ENCODE measurements around the gene CASK. TPM values are rescaled to one million over a fixed set of nuclear protein-coding genes. Genes with fewer than 3 reads are reported as not detected.

Gene CASK
- total and polyA plus RNA-seq, 4 donors, result 3.6 to 14.8 (median 6.2) TPM

DNA sequence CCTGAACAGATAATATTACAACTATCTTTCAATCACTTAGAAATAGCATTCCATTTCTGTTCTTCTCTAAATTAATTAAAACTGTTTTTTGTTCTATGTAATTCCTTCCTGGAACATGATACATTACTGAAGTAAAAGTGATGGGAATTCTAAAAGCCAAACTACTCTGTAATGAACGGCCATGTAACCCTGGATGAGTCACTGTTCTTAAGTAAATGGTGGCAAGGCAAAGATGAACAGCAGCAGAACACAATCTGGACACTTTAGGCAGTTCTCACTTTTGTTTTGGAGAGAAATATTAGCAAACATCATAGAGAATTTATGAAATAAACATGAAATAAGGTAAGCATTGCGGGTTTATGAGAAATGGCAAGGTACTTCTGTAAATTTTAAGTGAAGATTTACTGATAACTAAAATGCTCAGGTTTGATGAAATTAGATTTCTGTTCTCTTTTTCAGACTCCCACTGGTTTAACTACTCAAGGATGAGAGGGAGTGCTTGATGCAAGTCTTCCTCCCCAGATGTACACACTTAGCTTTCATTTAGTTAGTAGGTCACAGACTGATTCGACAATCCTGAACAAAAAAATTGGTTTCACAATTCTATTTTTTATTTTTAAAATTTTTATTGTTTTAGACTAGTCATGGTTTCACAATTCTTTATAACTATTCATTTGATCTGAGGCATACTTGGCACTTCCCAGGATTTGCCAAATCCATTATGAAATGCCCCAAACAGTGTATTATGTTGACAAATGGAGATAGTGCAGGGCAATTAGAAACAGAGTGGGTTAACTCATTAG lies 200.3 kb downstream of the CASK start:
- H3K27me3 ChIP-seq (ENCODE audit: control insufficient read depth in 4 of 4, insufficient read depth in 4 of 4, low read length in 3 of 4), result no peaks in the 10 kb centered on the region
- no peaks in the 10 kb centered on the region for H3K36me3 ChIP-seq (ENCODE audit: control insufficient read depth in 4 of 4, insufficient read depth in 3 of 4, low read depth in 1 of 4, low read length in 3 of 4)
- no peaks in the 10 kb centered on the region for H3K4me1 ChIP-seq (ENCODE audit: control insufficient read depth in 4 of 4, insufficient read depth in 4 of 4, low read length in 3 of 4)
- no peak for DNase-seq (ENCODE audit: low spot score)
- WGBS, result 64% methylated on average over 3 of the region's 3 CpGs
- TF ChIP-seq RXRA (IDR thresholded peaks at IDR 0.05) (peak in 1 of 2 donors; percentile 17), RAD21 (IDR thresholded peaks at IDR 0.05) (no peak), FOXA2 (IDR thresholded peaks at IDR 0.05) (no peak), HNF4A (conservative IDR thresholded peaks at IDR 0.05) (peak in 1 of 2 donors; percentile 8), HNF4G (IDR thresholded peaks at IDR 0.05) (no peak), TAF1 (conservative IDR thresholded peaks at IDR 0.05) (no peak), NR2F2 (IDR thresholded peaks at IDR 0.05) (no peak)
- TF ChIP-seq, protein P1, sequence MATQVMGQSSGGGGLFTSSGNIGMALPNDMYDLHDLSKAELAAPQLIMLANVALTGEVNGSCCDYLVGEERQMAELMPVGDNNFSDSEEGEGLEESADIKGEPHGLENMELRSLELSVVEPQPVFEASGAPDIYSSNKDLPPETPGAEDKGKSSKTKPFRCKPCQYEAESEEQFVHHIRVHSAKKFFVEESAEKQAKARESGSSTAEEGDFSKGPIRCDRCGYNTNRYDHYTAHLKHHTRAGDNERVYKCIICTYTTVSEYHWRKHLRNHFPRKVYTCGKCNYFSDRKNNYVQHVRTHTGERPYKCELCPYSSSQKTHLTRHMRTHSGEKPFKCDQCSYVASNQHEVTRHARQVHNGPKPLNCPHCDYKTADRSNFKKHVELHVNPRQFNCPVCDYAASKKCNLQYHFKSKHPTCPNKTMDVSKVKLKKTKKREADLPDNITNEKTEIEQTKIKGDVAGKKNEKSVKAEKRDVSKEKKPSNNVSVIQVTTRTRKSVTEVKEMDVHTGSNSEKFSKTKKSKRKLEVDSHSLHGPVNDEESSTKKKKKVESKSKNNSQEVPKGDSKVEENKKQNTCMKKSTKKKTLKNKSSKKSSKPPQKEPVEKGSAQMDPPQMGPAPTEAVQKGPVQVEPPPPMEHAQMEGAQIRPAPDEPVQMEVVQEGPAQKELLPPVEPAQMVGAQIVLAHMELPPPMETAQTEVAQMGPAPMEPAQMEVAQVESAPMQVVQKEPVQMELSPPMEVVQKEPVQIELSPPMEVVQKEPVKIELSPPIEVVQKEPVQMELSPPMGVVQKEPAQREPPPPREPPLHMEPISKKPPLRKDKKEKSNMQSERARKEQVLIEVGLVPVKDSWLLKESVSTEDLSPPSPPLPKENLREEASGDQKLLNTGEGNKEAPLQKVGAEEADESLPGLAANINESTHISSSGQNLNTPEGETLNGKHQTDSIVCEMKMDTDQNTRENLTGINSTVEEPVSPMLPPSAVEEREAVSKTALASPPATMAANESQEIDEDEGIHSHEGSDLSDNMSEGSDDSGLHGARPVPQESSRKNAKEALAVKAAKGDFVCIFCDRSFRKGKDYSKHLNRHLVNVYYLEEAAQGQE (IDR thresholded peaks at IDR 0.05), result no peak
- H3K4me3 ChIP-seq (ENCODE audit: low read depth in 1 of 3, low read length in 3 of 3), result no peak overlapping the region
- peaks cover 0 to 5% (median under 1%) of the 10 kb centered on the region in 4 donors for H3K9me3 ChIP-seq (ENCODE audit: control insufficient read depth in 4 of 4, low read length in 3 of 4)
- no peak overlapping the region for H3K27ac ChIP-seq (ENCODE audit: low read depth in 1 of 2, low read length in 2 of 2)
- no peak overlapping the region for H3K9ac ChIP-seq (ENCODE audit: low read depth in 1 of 2, low read length in 2 of 2)

GRCh38 chrX:41722214-41722613 lies 201.1 kb downstream of the CASK start:
- Histone ChIP-seq H3K4me1 (ENCODE audit: control insufficient read depth in 4 of 4, insufficient read depth in 4 of 4, low read length in 3 of 4) (no peaks in the 10 kb centered on the region), H3K9ac (ENCODE audit: low read depth in 1 of 2, low read length in 2 of 2) (no peak overlapping the region), H3K9me3 (ENCODE audit: control insufficient read depth in 4 of 4, low read length in 3 of 4) (peaks cover 0 to 5% (median 1%) of the 10 kb centered on the region in 4 donors), H3K36me3 (ENCODE audit: control insufficient read depth in 4 of 4, insufficient read depth in 3 of 4, low read depth in 1 of 4, low read length in 3 of 4) (no peaks in the 10 kb centered on the region), H3K27me3 (ENCODE audit: control insufficient read depth in 4 of 4, insufficient read depth in 4 of 4, low read length in 3 of 4) (no peaks in the 10 kb centered on the region), H3K27ac (ENCODE audit: low read depth in 1 of 2, low read length in 2 of 2) (no peak overlapping the region), H3K4me3 (ENCODE audit: low read depth in 1 of 3, low read length in 3 of 3) (no peak overlapping the region)
- TF ChIP-seq RXRA (IDR thresholded peaks at IDR 0.05) (no peak), NR2F2 (IDR thresholded peaks at IDR 0.05) (no peak), TAF1 (conservative IDR thresholded peaks at IDR 0.05) (no peak), SP1 (IDR thresholded peaks at IDR 0.05) (no peak), YY1 (IDR thresholded peaks at IDR 0.05) (no peak), EGR1 (IDR thresholded peaks at IDR 0.05; ENCODE audit: low read depth in 2 of 2) (no peak)
- TF ChIP-seq, protein P2, sequence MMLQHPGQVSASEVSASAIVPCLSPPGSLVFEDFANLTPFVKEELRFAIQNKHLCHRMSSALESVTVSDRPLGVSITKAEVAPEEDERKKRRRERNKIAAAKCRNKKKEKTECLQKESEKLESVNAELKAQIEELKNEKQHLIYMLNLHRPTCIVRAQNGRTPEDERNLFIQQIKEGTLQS (IDR thresholded peaks at IDR 0.05), result no peak
- TF ChIP-seq, protein P3, sequence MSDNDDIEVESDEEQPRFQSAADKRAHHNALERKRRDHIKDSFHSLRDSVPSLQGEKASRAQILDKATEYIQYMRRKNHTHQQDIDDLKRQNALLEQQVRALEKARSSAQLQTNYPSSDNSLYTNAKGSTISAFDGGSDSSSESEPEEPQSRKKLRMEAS (IDR thresholded peaks at IDR 0.05), result no peak
- DNase-seq (ENCODE audit: low spot score), result no peak
- WGBS, result 98% methylated on average over 3 of the region's 3 CpGs

- Histone ChIP-seq H3K9me3 (ENCODE audit: control insufficient read depth in 4 of 4, low read length in 3 of 4) (peaks cover 0 to 5% (median 2%) of the 10 kb centered on the region in 4 donors), H3K27me3 (ENCODE audit: control insufficient read depth in 4 of 4, insufficient read depth in 4 of 4, low read length in 3 of 4) (no peaks in the 10 kb centered on the region), H3K4me1 (ENCODE audit: control insufficient read depth in 4 of 4, insufficient read depth in 4 of 4, low read length in 3 of 4) (no peaks in the 10 kb centered on the region), H3K27ac (ENCODE audit: low read depth in 1 of 2, low read length in 2 of 2) (no peak overlapping the region), H3K9ac (ENCODE audit: low read depth in 1 of 2, low read length in 2 of 2) (no peak overlapping the region), H3K36me3 (ENCODE audit: control insufficient read depth in 4 of 4, insufficient read depth in 3 of 4, low read depth in 1 of 4, low read length in 3 of 4) (no peaks in the 10 kb centered on the region), H3K4me3 (ENCODE audit: low read depth in 1 of 3, low read length in 3 of 3) (no peak overlapping the region)
- no peak for DNase-seq (ENCODE audit: low spot score)
- WGBS, result 89% methylated on average over 1 of the region's 1 CpG
- TF ChIP-seq YY1 (IDR thresholded peaks at IDR 0.05) (no peak), GABPA (IDR thresholded peaks at IDR 0.05 in 1 of 2, conservative IDR thresholded peaks at IDR 0.05 in 1 of 2) (no peak), NR2F2 (IDR thresholded peaks at IDR 0.05) (no peak), TAF1 (conservative IDR thresholded peaks at IDR 0.05) (no peak), HNF4A (conservative IDR thresholded peaks at IDR 0.05) (no peak), FOXA1 (IDR thresholded peaks at IDR 0.05) (no peak), RAD21 (IDR thresholded peaks at IDR 0.05) (no peak), HNF4G (IDR thresholded peaks at IDR 0.05) (no peak), FOXA2 (IDR thresholded peaks at IDR 0.05) (no peak), RXRA (IDR thresholded peaks at IDR 0.05) (no peak), EGR1 (IDR thresholded peaks at IDR 0.05; ENCODE audit: low read depth in 2 of 2) (no peak)
- TF ChIP-seq, protein P4, sequence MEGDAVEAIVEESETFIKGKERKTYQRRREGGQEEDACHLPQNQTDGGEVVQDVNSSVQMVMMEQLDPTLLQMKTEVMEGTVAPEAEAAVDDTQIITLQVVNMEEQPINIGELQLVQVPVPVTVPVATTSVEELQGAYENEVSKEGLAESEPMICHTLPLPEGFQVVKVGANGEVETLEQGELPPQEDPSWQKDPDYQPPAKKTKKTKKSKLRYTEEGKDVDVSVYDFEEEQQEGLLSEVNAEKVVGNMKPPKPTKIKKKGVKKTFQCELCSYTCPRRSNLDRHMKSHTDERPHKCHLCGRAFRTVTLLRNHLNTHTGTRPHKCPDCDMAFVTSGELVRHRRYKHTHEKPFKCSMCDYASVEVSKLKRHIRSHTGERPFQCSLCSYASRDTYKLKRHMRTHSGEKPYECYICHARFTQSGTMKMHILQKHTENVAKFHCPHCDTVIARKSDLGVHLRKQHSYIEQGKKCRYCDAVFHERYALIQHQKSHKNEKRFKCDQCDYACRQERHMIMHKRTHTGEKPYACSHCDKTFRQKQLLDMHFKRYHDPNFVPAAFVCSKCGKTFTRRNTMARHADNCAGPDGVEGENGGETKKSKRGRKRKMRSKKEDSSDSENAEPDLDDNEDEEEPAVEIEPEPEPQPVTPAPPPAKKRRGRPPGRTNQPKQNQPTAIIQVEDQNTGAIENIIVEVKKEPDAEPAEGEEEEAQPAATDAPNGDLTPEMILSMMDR (IDR thresholded peaks at IDR 0.05; ENCODE audit: low read depth, low read length, missing input control), result no peak
- TF ChIP-seq, protein P1 (IDR thresholded peaks at IDR 0.05), result no peak
- TF ChIP-seq, protein P3 (IDR thresholded peaks at IDR 0.05), result no peak
Measured at GRCh38 chrX:41721590-41721989, 201.8 kb downstream of the CASK start.
